Adrenal gland (tissue), 12 donors: ENCODE measurements around the gene ARHGEF37. TPM values are rescaled to one million over a fixed set of nuclear protein-coding genes. Genes with fewer than 3 reads are reported as not detected.

Experiments used
- DNase-seq, 7 donors: peaks; one replicate each; pipeline ENCODE4 v3.0.0-alpha.2; 2019 to 2020
- H3K27ac ChIP-seq, 5 donors: fragments of 200-600 bp; sonication (generic) in 4 of 5; 1 replicate in 3 of 5; 2 replicates in 2 of 5; pipeline versions ENCODE4 v1.5.1 to v1.8.0; 2016 to 2020; ENCODE audit warnings: mild to moderate bottlenecking in 1 of 5
- H3K27me3 ChIP-seq: fragments of 200-600 bp; 2 replicates; pipeline ENCODE4 v1.8.0; 2021
- H3K36me3 ChIP-seq, 2 donors: fragments of 200-600 bp; replicated peaks in 1 of 2; 1 replicate in 1 of 2; 2 replicates in 1 of 2; pipeline versions ENCODE4 v1.5.1 to v1.8.0; 2018 to 2022
- H3K4me1 ChIP-seq, 2 donors: fragments of 200-600 bp; replicated peaks in 1 of 2; 1 replicate in 1 of 2; 2 replicates in 1 of 2; pipeline versions ENCODE4 v1.5.1 to v1.8.0; 2018 to 2021
- H3K4me3 ChIP-seq, 4 donors: fragments of 200-600 bp; sonication (generic) in 3 of 4; one replicate each; pipeline ENCODE4 v1.5.1; 2016 to 2018
- H3K9me3 ChIP-seq, 3 donors: fragments of 200-600 bp; sonication (generic) in 1 of 3; replicated peaks in 1 of 3; 1 replicate in 2 of 3; 2 replicates in 1 of 3; pipeline versions ENCODE4 v1.5.1 to v1.8.0; 2016 to 2021
- CTCF ChIP-seq, 6 experiments: fragments of 450-650 bp in 4 of 6; fragments of 200-600 bp in 2 of 6; sonication (generic) in 1 of 6; IDR thresholded peaks; 1 replicate in 5 of 6; 2 replicates in 1 of 6; pipeline versions ENCODE4 v1.5.1 to v1.8.0; 2016 to 2021; ENCODE audit warnings: antibody characterized with exemption in 6 of 6, mild to moderate bottlenecking in 2 of 6, moderate library complexity in 1 of 6
- POLR2A ChIP-seq, 2 donors: fragments of 450-650 bp; IDR thresholded peaks; one replicate each; pipeline ENCODE4 v1.6.1; 2017; ENCODE audit warnings: antibody characterized with exemption in 2 of 2, mild to moderate bottlenecking in 2 of 2, moderate library complexity in 1 of 2
- WGBS, 4 donors: extraction: QIAGEN DNeasy Blood & Tissue Kit in 2 of 4; methylation state at CpG; one replicate each; pipeline versions ENCODE4 v1.1.5 to v1.1.7; 2013 to 2017; 5-methylcytosine and 5-hydroxymethylcytosine counted together
- intact Hi-C, 2 donors: fragments of 100-400 bp; cut with DNase I; formaldehyde crosslinking; loops; one replicate each; pipeline versions ENCODE4 v1.14.1 to v1.15.0; 2022 to 2023
- polyA plus RNA-seq, 3 donors: library from polyadenylated mRNA; stranded (reverse); fragments of 200-250 nt in 2 of 3; fragments of 350-450 nt in 1 of 3; fragmentation: Illumina TruSeq in 1 of 3; extraction: RNeasy Lipid Tissue Mini Kit (QIAGEN cat#74804) in 1 of 3; gene quantifications; one replicate each; pipeline ENCODE4 v1.2.3, GENCODE V29; 2013 to 2014
- total RNA-seq, 9 donors: library from RNA; depleted of rRNA in 4 of 9; stranded (reverse); fragments of >200 nt in 4 of 9; fragments of 120-200 nt in 1 of 9; fragmentation: NEBNext Ultra II Directional in 1 of 9; extraction: Animal tissue kit (Norgen Biotek cat#: 25700) in 1 of 9; gene quantifications; one replicate each; pipeline versions ENCODE4 v1.1.0 to v1.2.4, GENCODE V29; 2013 to 2023
- donor health status: healthy with polysubstance abuse.
- donor health status: Bipolar disorder and iron deficiency.
- donor health status: DM: yes; HTN: yes; CAD: no.
- donor health status: DM: no; HTN: no; CAD: no.
- donor health status: DM: no; HTN: no; CAD: no.
- donor health status: DM: yes; HTN: yes; CAD: no.

ARHGEF37 gene
- total and polyA plus RNA-seq, 12 donors: 0.83 to 8.4 (median 4.0) TPM

GRCh38 chr5:149550594-149551226 lies 30.6 kb upstream of the ARHGEF37 start:
- Histone ChIP-seq H3K27me3 (no peaks in the 10 kb centered on the region), H3K27ac (peak overlapping the region; percentile 84 to 100 (median 99)), H3K4me1 (peaks cover 14 to 37% of the 10 kb centered on the region in 2 donors), H3K4me3 (peak overlapping the region; percentile 62 to 98 (median 73)), H3K36me3 (peaks cover 0 to 27% of the 10 kb centered on the region in 2 donors), H3K9me3 (no peaks in the 10 kb centered on the region)
- peak in 5 of 7 donors; percentile 35 to 66 (median 49) for DNase-seq
- 0 to 1% (median 0%) methylated on average over 15 to 40 of the region's 40 CpGs for WGBS, 4 donors
- intact Hi-C loops: no loop called here
- TF ChIP-seq CTCF (IDR thresholded peaks at IDR 0.05): no peak
- TF ChIP-seq POLR2A (IDR thresholded peaks at IDR 0.05): no peak

GRCh38 chr5:149551227-149552037 lies 29.9 kb upstream of the ARHGEF37 start, which contains the start of gene CSNK1A1:
Gene CSNK1A1, minus strand, starts transcription at chr5:149551439. Its CDS starts 475 bp downstream, at chr5:149550964.
- peak within 1 kb of the TSS; percentile 62 to 98 (median 73) for H3K4me3 ChIP-seq
- intact Hi-C loops: no loop called here
- no peaks in the 10 kb centered on the region for H3K9me3 ChIP-seq
- 0 to 1% (median 0%) methylated on average over 20 to 67 of the region's 67 CpGs for WGBS, 4 donors
- peaks cover 0 to 20% of the 10 kb centered on the region in 2 donors for H3K36me3 ChIP-seq
- no peaks in the 10 kb centered on the region for H3K27me3 ChIP-seq
- peaks cover 14 to 31% of the 10 kb centered on the region in 2 donors for H3K4me1 ChIP-seq
- TF ChIP-seq CTCF (IDR thresholded peaks at IDR 0.05) (peak; percentile 76 to 98 (median 87)), POLR2A (IDR thresholded peaks at IDR 0.05) (peak; percentile 82 to 99)
- peak within 1 kb of the TSS; percentile 84 to 100 (median 99) for H3K27ac ChIP-seq
- peak; percentile 98 to 99 (median 99) for DNase-seq

- Histone ChIP-seq H3K9me3 (no peaks in the 10 kb centered on the region), H3K4me1 (peaks cover 12 to 24% of the 10 kb centered on the region in 2 donors), H3K36me3 (peaks cover 0 to 14% of the 10 kb centered on the region in 2 donors), H3K4me3 (peak overlapping the region in 2 of 4 donors; percentile 66 to 98), H3K27ac (peak overlapping the region; percentile 55 to 100 (median 99)), H3K27me3 (no peaks in the 10 kb centered on the region)
- 25 to 35% (median 27%) methylated on average over 6 of the region's 6 CpGs for WGBS, 4 donors
- TF ChIP-seq CTCF (IDR thresholded peaks at IDR 0.05) (peak in 1 of 6 experiments; percentile 41), POLR2A (IDR thresholded peaks at IDR 0.05) (no peak)
- DNase-seq: no peak
- intact Hi-C loops: no loop called here
These were observed 29.2 kb upstream of the ARHGEF37 start for GRCh38 chr5:149552038-149552494.

GRCh38 chr5:149552553-149553160 lies 28.6 kb upstream of the ARHGEF37 start:
- TF ChIP-seq CTCF (IDR thresholded peaks at IDR 0.05) (no peak), POLR2A (IDR thresholded peaks at IDR 0.05) (no peak)
- DNase-seq: no peak
- intact Hi-C loops: no loop called here
- H3K4me1 ChIP-seq: peaks cover 6 to 19% of the 10 kb centered on the region in 2 donors
- H3K36me3 ChIP-seq: peaks cover 0 to 9% of the 10 kb centered on the region in 2 donors
- no peaks in the 10 kb centered on the region for H3K9me3 ChIP-seq
- WGBS, 4 donors: 90 to 94% (median 93%) methylated on average over 18 of the region's 18 CpGs
- H3K4me3 ChIP-seq: no peak overlapping the region
- no peak overlapping the region for H3K27ac ChIP-seq
- H3K27me3 ChIP-seq: no peaks in the 10 kb centered on the region
